DMS 273 (cell line): ENCODE results near the gene SFRP2.

Experiments used
- DNase-seq: peaks from one replicate; lab custom pipeline; 2025; ENCODE audit not compliant: unreplicated experiment; lab: John Stamatoyannopoulos, UW

SFRP2 gene, protein sequence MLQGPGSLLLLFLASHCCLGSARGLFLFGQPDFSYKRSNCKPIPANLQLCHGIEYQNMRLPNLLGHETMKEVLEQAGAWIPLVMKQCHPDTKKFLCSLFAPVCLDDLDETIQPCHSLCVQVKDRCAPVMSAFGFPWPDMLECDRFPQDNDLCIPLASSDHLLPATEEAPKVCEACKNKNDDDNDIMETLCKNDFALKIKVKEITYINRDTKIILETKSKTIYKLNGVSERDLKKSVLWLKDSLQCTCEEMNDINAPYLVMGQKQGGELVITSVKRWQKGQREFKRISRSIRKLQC

DNA sequence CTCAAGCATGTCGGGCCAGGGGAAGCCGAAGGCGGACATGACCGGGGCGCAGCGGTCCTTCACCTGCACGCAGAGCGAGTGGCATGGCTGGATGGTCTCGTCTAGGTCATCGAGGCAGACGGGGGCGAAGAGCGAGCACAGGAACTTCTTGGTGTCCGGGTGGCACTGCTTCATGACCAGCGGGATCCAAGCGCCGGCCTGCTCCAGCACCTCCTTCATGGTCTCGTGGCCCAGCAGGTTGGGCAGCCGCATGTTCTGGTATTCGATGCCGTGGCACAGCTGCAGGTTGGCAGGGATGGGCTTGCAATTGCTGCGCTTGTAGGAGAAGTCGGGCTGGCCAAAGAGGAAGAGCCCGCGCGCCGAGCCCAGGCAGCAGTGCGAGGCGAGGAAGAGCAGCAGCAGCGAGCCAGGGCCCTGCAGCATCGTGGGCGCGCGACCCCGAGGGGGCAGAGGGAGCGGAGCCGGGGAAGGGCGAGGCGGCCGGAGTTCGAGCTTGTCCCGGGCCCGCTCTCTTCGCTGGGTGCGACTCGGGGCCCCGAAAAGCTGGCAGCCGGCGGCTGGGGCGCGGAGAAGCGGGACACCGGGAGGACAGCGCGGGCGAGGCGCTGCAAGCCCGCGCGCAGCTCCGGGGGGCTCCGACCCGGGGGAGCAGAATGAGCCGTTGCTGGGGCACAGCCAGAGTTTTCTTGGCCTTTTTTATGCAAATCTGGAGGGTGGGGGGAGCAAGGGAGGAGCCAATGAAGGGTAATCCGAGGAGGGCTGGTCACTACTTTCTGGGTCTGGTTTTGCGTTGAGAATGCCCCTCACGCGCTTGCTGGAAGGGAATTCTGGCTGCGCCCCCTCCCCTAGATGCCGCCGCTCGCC, at the start of gene SFRP2:
Gene SFRP2, minus strand, starts transcription at position 671 of the 864 bp plus-strand sequence. Its CDS starts 248 bp downstream, at position 423.
- DNase-seq: peak; percentile 18

DNA sequence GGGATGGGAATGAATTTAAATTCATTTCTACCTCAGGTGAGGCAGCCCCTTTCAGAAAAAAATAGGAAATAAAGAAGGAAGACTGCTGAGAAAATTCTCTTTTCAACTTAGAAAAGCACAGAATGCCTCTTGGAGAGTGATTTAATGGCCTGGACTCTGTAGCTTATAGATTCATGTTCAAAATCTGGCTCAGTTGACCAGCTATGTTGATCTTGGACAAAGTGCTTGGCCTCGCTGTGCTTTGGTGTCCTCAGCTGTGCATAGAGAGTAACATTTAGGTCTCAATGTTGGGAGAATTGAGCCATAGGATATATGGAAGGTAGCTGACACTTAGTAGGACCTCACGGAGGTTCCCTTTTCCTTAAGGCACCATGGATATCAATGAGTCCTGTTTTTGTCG, 49.7 kb upstream of the SFRP2 start:
- DNase-seq: no peak

DNA sequence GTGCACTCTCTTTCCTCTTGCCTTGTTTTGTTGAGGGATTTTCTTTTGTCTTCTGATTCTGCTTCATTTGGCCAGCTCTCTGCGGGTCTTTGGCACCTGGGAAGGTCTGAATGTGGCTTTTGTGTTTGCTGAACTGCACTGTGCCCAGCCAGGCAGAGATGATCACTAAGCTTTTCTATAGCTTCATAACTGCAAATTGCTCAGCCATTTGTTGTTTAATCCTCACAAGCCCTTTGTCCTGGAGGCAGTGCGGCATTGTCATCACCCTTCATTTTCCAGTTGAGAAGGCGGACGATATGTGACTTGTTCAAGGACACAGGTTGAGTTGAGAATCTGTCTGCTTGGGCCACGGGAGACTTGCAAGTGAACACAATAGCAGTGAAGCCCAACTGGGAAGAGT, 46.0 kb upstream of the SFRP2 start:
- DNase-seq: no peak

DNA sequence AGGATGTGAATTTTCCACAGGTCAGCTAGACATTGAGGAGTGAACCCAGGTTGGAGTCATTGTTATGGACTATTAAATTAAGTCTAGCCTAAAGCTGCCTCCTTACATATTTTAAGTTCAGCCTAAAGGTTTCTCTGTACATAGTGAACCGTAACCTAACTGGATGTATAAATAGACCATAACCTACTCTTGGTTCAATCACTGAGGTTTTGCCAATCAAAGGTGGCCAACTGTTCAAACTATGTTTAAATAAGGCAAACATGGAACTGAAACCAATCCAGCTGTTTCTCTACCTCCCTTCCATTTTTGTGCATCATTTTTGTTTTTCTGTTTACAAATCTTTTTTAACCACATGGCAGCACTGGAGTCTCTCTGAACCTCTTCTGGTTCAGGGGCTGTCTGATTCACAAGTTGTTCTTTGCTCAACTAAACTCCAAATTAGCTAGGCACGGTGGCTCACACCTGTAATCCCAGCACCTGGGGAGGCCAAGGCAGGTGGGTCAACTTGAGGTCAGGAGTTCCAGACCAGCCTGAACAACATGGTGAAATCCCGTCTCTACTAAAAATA, 43.9 kb upstream of the SFRP2 start:
- DNase-seq: no peak

DNA sequence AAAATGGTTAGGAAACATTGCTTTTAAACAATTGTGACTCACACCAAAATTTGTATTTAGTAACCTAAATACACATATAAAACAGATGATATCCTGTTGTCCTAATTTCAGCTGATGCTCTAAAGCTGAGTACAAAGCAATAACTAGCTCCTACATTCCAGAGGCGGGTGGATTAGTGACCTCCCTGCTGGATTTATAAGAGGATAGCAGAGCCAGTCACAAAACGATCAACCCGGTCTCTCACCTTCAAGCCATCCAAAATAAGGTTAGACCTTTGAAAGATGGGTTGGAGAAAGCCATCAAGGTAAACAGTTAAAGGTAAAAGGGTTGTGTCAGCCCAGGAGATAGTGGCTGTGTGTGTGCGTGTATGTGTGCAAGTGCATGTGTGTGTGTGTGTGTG, 43.2 kb upstream of the SFRP2 start:
- DNase-seq: no peak

DNA sequence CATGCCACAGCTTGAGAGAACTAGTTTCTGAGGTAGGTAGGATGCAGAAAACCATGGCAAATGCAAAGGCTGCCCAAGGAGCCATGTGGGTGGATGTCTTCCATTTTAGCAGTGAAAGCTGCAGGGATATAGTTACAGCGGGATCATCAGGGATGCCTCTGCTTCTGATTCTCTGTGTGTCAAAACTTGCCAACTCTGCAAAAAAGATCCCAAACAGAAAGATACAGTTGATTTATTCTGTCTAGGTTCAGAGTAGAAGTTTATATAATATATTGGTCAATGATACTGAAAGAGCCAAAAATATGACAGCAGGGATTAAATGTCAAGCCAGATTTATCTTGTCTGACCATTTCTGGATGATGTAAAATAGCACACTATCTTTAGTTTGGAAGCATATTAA, 42.4 kb upstream of the SFRP2 start:
- DNase-seq: no peak

DNA sequence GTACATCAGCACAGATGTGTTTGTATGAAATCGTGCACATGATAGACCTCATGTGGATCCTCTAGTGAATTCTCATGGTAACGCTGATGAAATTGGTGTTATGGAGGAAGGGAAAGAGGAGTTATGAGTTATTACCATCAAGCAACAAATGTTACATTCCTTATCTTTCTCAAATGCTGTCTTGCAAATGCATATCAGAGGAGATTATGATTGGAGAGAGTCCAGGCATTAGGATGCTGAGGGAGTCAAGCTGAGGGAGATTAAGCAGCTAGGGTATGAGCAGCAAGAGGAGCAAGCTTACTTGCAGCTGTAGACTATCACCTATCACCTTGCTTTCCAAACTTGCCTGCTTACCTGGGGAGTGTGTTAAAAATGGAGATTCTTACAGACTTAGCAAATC, 36.8 kb upstream of the SFRP2 start:
- DNase-seq: no peak

DNA sequence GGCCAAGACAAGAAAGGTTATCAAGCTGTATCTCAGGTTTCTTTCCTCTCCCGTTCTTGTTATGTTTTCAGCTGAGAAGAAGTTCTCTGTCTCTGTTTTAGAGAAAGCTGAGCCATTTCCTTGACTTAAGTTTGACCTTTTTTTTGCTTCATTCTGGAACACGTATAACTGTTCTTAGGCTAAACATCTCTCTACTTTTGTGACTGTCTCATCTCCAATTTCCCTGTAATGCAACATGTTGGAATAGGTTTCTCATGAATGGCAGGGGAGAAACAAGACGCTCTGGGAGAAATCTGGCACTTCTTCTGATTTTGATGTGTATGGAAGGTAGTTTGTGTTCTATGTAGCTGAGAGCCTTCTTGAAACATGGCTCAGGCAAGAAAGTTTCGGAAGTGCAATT, 36.2 kb upstream of the SFRP2 start:
- DNase-seq: no peak

DNA sequence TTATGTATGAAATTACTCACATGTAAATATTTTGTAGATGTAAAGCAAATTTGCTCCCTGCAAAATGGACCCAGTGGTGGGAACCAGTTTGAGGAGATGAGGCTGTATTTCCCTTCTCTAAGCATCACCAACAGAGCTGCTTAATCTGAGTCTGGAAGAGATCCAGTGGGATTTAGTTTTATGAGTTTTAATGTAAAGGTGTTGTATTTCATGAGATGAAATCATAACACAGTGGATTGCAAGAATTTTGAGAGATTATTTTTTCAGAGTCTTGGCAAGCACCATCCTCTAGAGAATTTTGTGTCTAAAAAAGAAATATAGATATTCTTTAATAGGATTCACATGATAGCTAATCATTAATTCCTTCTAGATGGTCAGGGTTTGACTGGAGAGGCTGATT, 35.6 kb upstream of the SFRP2 start:
- no peak for DNase-seq

DNA sequence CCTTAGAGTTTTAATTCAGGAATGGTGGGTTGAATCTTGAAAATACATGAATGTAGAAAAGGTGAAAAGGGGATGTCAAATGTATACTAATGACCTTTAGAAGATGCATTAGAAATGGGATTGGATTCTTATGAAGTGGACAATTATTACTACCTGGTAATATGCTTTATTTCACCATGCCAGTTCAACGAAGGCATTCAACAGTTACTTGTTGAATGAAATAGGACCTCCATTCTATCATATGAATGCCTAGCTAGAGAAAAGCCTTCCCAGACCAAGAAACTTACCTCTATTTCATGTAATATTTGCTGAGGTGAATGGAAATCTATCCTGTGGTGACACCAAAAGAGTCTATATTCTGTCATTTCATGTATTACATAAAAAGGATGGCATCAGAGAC, 34.6 kb upstream of the SFRP2 start:
- no peak for DNase-seq

DNA sequence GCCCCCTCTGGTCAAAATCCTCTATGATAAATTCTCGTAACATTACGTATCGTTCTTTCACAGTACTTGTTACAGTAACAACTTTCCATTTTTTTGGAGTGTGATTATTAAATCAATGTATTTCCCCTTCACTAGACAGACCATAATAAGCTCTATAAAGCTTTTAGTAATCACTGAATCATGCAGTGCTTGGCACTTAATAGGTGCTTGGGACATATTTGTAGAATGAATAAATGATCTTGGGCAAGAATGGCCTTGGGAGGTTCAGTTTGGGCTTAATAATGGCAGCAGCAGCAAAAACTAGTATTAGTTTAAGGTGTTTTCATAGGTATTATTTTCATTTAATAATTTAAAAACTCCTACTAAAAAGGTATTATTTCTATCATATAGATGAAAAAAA, 33.4 kb upstream of the SFRP2 start:
- DNase-seq: no peak

DNA sequence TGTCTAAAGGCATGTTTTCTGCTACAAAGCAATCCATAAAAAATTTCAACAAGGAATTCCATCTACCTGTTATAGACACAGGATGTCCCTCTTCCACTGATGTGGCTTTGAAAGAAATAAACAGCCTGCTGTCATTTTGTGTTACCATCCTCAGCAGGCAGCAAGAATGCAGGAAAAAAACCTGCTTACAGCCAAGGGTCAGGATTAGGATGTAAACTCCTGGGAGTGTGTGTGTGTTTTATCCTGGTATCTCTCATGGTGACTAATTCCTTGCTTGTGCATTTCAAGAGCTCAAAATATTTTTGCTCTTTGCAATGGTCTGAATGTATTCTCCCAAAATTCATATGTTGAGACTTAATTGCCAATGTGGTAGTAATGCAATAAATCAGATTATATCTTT, 28.6 kb upstream of the SFRP2 start:
- no peak for DNase-seq

DNA sequence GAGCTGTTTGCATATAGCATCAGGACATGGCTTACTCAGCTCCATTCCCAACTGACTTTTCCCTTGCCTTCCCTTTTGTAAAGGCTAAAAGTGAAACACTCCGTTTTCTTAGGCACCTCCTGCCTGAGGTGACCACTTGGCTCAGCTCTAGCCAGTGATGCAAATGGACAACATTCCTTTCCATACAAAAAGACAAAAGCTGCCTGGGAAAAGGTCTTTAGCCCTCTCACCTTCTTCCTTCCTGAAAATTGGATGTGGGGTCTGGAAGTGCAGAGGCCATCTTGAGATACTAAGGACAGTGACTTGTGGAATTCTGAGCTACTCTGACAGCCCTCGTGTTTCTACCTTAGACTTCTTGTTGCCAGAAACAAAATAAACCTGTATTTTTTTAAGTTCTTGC, 27.7 kb upstream of the SFRP2 start:
- DNase-seq: no peak

DNA sequence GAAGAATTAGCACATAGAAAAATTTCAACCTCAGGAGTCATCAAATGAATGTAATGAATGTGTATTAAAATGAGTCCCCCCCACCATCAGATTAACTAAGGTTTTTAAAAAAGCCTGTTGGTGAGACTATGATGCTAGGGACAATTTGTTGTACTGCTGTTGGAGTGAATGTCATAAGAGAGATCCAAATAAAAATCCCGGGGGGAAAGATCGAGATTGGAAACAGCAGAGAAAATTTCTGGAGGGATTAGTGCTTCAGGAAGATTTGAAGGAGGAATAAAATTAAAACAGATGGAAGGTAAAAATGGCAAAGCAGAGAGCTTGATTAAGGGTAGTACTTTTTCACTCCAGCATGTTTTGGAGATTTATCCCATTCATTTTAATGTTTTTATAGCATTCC, 25.9 kb upstream of the SFRP2 start:
- no peak for DNase-seq

DNA sequence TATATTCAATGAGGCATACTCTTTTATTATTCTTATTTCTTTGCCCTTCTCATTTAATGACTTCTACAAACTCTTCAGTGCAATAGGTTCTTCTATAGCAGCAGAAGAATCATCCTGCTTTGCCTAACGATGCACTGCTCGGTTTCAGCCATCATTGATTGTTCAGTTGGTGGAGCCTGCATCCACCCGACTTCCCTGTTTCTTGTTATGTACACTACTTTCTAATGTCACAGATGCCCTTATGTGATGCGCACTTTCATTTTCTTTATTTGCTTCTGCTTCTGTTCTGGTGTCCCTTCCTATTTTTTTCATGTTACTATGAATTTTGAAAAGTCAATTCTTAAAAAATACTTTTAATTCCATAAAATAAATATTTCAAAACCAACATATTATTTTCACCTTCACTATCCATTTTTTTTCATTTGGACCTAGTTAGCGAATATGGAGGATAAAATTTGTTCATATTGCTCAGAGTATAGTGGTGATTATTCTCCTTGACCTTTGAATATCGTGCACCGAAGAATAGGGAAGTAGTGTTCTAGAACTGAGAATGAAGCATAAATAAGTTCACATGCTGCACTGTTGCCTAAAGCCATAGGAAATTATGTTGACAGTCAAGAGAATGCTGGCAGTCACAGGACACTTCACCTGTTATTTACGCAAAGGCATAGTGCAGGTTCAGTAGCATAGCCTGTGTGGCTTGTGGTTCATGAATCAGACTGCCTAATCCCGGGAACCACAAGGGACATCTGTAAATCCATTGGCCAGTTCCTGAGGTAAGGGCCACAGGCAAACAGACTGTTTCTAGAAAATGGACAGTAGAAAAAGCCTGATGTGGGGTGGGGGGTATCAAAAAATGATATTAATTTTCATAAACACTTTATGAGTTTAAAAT, 21.3 kb upstream of the SFRP2 start:
- no peak for DNase-seq

DNA sequence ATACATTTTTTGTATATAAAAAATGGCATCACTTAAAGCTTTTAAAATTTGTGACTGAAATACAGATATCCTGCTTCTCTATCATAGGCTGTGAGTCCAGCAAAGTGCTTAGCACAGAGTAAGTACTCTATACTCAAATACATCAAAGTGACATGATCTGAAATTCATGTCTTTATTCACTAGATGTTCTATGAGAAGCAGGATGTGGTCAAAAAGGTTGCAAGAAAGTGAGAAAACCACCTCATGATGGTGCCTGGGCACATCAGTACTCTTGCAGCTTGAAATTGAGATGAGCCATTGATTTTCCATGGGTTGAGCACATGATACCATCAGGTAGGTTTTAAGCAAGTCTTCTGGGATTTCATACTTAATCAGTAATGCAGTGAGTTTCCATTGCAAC, 20.4 kb upstream of the SFRP2 start:
- DNase-seq: no peak

DNA sequence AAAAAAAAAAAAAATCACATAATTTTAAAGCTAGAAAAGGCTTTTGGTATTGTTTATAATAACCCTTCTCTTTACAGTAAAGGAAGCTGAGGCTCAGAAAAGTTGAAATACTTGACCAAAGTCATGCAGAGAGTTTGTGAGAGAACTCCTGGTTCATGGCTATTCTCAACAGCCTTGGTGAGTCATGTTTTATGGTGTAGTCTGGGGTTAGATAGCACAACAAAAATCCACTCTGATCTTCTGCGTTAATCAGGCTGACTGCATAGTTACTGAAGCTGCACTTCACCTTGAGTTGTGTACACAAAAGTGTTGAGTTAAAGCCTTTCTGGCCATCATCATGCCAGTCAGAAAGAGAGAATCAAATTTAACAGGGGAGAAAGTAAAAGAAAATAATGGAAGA, 19.3 kb upstream of the SFRP2 start:
- no peak for DNase-seq

DNA sequence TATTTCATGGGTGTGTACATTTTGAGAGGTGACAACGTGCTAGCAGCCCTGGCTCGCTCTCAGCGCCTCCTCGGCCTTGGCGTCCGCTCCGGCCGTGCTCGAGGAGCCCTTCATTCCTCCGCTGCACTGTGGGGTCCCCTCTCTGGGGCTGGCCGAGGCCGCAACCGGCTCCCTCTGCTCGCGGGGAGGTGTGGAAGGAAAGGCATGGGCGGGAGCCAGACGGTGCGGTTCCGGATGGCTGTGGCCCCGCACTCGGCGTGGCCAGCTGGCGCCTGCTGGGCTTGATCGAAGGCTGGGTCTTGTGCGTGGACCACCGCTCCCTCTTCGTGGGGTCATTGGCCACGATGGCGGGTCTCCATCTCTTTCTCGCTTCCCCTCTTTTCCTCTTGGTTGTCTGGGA, 17.2 kb upstream of the SFRP2 start:
- DNase-seq: no peak

DNA sequence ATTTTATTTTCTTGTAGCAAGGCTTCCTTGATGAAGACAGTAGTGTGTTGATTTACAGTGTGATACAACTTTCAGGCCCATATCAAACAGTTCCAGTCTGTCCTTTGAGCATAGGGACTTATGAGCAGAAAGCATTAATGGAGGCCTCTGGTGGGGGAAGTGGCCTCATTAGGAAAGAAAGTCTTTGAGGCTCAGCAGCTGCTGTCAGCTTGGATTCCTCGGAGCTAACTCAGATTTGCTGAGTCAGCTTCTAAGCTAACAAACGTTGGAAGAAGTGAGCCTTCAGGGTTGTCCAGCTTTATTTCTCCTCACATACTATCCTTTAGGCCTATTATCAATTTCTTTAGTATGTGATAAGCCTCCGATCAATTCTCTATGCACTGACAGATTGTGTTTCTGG, 15.8 kb upstream of the SFRP2 start:
- no peak for DNase-seq

DNA sequence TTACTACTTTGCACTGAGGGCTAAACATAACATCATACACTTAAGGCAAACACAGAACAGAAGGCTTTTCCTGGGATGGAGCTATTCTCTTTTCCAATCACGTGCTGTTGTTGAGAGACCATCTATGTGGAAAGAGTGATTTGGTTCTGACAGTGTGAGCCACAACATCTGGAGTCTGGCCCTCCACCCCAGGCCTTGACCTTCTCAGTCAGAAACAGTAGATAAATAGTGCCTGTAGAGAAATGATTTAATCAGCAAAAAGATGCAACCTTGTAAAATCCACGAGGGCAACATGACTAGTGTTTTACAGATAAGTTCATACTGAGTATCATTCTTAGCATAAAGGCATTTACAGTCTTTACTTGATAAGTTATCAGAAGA, 10.8 kb upstream of the SFRP2 start:
- no peak for DNase-seq
